Measurements from ENCODE around the gene NCR1. TPM values are rescaled to one million over a fixed set of nuclear protein-coding genes. Genes with fewer than 3 reads are reported as not detected.
"Not testable (repeated sequence)": the region's sequence is repeated elsewhere in the genome, so short reads cannot be mapped to it uniquely, and the experiment has no call there.

The NCR1 gene, protein sequence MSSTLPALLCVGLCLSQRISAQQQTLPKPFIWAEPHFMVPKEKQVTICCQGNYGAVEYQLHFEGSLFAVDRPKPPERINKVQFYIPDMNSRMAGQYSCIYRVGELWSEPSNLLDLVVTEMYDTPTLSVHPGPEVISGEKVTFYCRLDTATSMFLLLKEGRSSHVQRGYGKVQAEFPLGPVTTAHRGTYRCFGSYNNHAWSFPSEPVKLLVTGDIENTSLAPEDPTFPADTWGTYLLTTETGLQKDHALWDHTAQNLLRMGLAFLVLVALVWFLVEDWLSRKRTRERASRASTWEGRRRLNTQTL
- polyA plus RNA-seq (2013, experiment 1 of 2) = 4.1 TPM
- polyA plus RNA-seq (2013, experiment 2 of 2) = 3.6 TPM

DNA sequence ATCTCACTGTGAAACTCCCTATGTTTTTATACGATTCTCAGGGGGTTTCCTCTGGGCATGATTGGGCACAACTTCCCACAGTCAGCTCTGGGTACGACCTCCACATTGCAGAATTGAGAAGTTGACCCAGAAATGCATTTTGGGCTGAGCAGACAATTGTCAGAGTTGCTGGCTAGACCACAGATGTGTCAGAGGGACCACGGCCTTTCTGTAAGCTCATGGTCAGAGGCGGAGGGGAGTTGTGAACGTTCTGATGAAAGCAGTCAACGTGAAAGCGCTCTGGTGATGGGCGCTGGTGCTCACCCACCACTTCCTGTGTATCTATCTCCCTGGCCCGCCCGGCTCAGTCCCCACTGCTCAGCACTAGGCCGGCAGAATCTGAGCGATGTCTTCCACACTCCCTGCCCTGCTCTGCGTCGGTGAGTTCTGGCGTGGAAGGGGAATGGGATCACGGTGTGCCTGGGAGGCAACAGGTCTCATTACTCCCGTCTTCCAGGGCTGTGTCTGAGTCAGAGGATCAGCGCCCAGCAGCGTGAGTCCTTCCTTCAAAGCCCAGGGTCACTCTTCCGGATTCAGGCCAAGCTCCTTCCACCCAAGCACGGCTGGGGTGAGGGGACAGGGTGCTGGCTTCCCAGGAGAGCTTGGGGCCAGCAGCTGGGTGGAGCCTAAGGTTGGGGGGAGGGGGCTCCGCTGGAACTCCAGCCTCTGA is at the start of gene NCR1:
NCR1 (plus strand) TSS at position 346 of the 709 bp plus-strand sequence; CDS start at position 386, 40 bp downstream.
- no peak within 1 kb of the TSS for H3K4me3 ChIP-seq (ENCODE audit: low read length)
- no peak within 1 kb of the TSS for H3K4ac ChIP-seq (ENCODE audit: low read depth, low read length)
- H2AK5ac ChIP-seq (ENCODE audit: low read length) = no peak within 1 kb of the TSS
- H3K9ac ChIP-seq (ENCODE audit: low read length) = peak within 1 kb of the TSS; percentile 27
- no peaks in the 10 kb centered on the region for H3K79me2 ChIP-seq (ENCODE audit: control insufficient read depth, insufficient read depth, low read length)
- no peak within 1 kb of the TSS for H2BK15ac ChIP-seq (replicated peaks; ENCODE audit: low read depth)
- H3K27me3 ChIP-seq (ENCODE audit: insufficient read depth, low read length, poor library complexity) = no peaks in the 10 kb centered on the region
- peaks cover 4% of the 10 kb centered on the region for H3K4me1 ChIP-seq (ENCODE audit: control insufficient read depth, low read depth, low read length)
- peak within 1 kb of the TSS; percentile 60 for H3K56ac ChIP-seq (ENCODE audit: low read length)
- no peaks in the 10 kb centered on the region for H3K79me1 ChIP-seq (ENCODE audit: low read length)
- H3K4me2 ChIP-seq (ENCODE audit: low read length) = no peak within 1 kb of the TSS
- no peak within 1 kb of the TSS for H4K8ac ChIP-seq (ENCODE audit: low read depth, low read length)
- H3K18ac ChIP-seq (ENCODE audit: low read length) = peak within 1 kb of the TSS; percentile 36
- H4K5ac ChIP-seq (ENCODE audit: low read length) = no peak within 1 kb of the TSS
- H2BK120ac ChIP-seq (ENCODE audit: low read depth, low read length) = no peak within 1 kb of the TSS
- H3K23ac ChIP-seq (ENCODE audit: low read length) = peak within 1 kb of the TSS; percentile 68
- no peak for DNase-seq
- H3K27ac ChIP-seq (ENCODE audit: low read depth, low read length) = no peak within 1 kb of the TSS
- no peaks in the 10 kb centered on the region for H3K36me3 ChIP-seq (ENCODE audit: control insufficient read depth, insufficient read depth, low read length)
- WGBS (ENCODE audit: extremely low coverage, insufficient coverage, low lambda C conversion rate) = no CpG with 5 or more reads among the region's 22 CpGs
- no peak within 1 kb of the TSS for H2BK5ac ChIP-seq (ENCODE audit: low read length)

DNA sequence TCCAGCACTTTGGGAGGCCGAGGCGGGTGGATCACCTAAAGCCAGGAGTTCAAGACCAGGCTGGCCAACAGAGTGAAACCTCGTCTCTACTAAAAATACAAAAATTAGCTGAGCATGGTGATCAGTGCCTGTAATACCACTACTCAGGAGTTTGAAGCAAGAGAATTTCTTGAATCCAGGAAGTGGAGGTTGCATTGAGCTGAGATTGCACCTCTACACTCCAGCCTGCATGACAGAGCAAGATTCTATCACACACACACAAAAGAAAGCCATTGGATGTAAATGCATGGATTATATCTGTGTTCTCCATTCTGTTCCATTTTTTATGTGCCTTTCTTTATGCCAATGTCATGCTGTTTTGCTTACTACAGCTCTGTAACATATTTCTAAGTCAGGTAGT is 47.5 kb upstream of the NCR1 start:
- not testable (repeated sequence) for H3K79me1 ChIP-seq (ENCODE audit: low read length)

DNA sequence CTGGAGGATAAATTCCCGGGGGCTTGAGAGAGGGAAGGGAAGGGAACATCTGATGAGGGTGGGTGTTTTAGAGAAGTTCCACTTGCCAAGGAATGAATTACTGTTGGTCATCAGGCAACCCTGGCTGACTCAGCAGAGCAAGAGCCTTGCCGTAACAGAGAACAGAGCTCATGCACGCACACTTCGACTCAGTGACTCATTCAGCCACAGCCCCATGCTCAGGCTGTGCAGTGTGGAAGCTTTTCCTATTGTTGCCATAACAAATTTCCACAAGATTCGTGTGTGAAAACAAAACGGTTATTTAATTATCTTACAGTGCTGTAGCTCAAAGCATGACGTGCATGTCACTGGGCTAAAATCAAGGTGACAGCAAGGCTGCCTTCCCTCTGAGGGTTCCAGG is 46.5 kb upstream of the NCR1 start:
- not testable (repeated sequence) for H3K4me3 ChIP-seq (ENCODE audit: low read length); H2BK5ac ChIP-seq (ENCODE audit: low read length); H2AK5ac ChIP-seq (ENCODE audit: low read length); H3K79me1 ChIP-seq (ENCODE audit: low read length); H3K4me2 ChIP-seq (ENCODE audit: low read length); H3K27me3 ChIP-seq (ENCODE audit: insufficient read depth, low read length, poor library complexity); H2BK120ac ChIP-seq (ENCODE audit: low read depth, low read length); H3K4me1 ChIP-seq (ENCODE audit: control insufficient read depth, low read depth, low read length); H3K79me2 ChIP-seq (ENCODE audit: control insufficient read depth, insufficient read depth, low read length); DNase-seq; H3K27ac ChIP-seq (ENCODE audit: low read depth, low read length); H3K36me3 ChIP-seq (ENCODE audit: control insufficient read depth, insufficient read depth, low read length); H4K8ac ChIP-seq (ENCODE audit: low read depth, low read length); H2BK15ac ChIP-seq (replicated peaks; ENCODE audit: low read depth); H4K5ac ChIP-seq (ENCODE audit: low read length); H3K4ac ChIP-seq (ENCODE audit: low read depth, low read length); H3K9ac ChIP-seq (ENCODE audit: low read length); H3K23ac ChIP-seq (ENCODE audit: low read length); H3K56ac ChIP-seq (ENCODE audit: low read length); H3K18ac ChIP-seq (ENCODE audit: low read length)
- no CpG with 5 or more reads among the region's 7 CpGs for WGBS (ENCODE audit: extremely low coverage, insufficient coverage, low lambda C conversion rate)

More for the DNA sequence above, 47.5 kb upstream of the NCR1 start:
- not testable (repeated sequence) for H3K9ac ChIP-seq (ENCODE audit: low read length); H3K56ac ChIP-seq (ENCODE audit: low read length); H2AK5ac ChIP-seq (ENCODE audit: low read length); H3K36me3 ChIP-seq (ENCODE audit: control insufficient read depth, insufficient read depth, low read length); H3K27me3 ChIP-seq (ENCODE audit: insufficient read depth, low read length, poor library complexity); H3K23ac ChIP-seq (ENCODE audit: low read length); DNase-seq; H3K18ac ChIP-seq (ENCODE audit: low read length); H3K4ac ChIP-seq (ENCODE audit: low read depth, low read length); H2BK120ac ChIP-seq (ENCODE audit: low read depth, low read length); H4K8ac ChIP-seq (ENCODE audit: low read depth, low read length); H4K5ac ChIP-seq (ENCODE audit: low read length); H3K27ac ChIP-seq (ENCODE audit: low read depth, low read length); H3K79me2 ChIP-seq (ENCODE audit: control insufficient read depth, insufficient read depth, low read length); H2BK5ac ChIP-seq (ENCODE audit: low read length); H3K4me3 ChIP-seq (ENCODE audit: low read length); H2BK15ac ChIP-seq (replicated peaks; ENCODE audit: low read depth); H3K4me2 ChIP-seq (ENCODE audit: low read length); H3K4me1 ChIP-seq (ENCODE audit: control insufficient read depth, low read depth, low read length)
- WGBS (ENCODE audit: extremely low coverage, insufficient coverage, low lambda C conversion rate) = no CpG with 5 or more reads among the region's 3 CpGs

DNA sequence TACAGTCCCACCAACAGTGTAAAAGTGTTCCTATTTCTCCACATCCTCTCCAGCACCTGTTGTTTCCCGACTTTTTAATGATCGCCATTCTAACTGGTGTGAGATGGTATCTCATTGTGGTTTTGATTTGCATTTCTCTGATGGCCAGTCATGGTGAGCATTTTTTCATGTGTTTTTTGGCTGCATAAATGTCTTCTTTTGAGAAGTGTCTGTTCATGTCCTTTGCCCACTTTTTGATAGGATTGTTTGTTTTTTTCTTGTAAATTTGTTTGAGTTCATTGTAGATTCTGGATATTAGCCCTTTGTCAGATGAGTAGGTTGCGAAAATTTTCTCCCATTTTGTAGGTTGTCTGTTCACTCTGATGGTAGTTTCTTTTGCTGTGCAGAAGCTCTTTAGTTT is 42.5 kb upstream of the NCR1 start:
- not testable (repeated sequence) for H4K5ac ChIP-seq (ENCODE audit: low read length); H2BK5ac ChIP-seq (ENCODE audit: low read length); H3K56ac ChIP-seq (ENCODE audit: low read length); H3K4ac ChIP-seq (ENCODE audit: low read depth, low read length); H3K79me2 ChIP-seq (ENCODE audit: control insufficient read depth, insufficient read depth, low read length); H3K4me1 ChIP-seq (ENCODE audit: control insufficient read depth, low read depth, low read length); H2BK15ac ChIP-seq (replicated peaks; ENCODE audit: low read depth); DNase-seq; H3K18ac ChIP-seq (ENCODE audit: low read length); H4K8ac ChIP-seq (ENCODE audit: low read depth, low read length); H2AK5ac ChIP-seq (ENCODE audit: low read length); H3K4me3 ChIP-seq (ENCODE audit: low read length); H3K27me3 ChIP-seq (ENCODE audit: insufficient read depth, low read length, poor library complexity); H3K36me3 ChIP-seq (ENCODE audit: control insufficient read depth, insufficient read depth, low read length); H3K23ac ChIP-seq (ENCODE audit: low read length); H3K4me2 ChIP-seq (ENCODE audit: low read length); H2BK120ac ChIP-seq (ENCODE audit: low read depth, low read length); H3K79me1 ChIP-seq (ENCODE audit: low read length); H3K9ac ChIP-seq (ENCODE audit: low read length); H3K27ac ChIP-seq (ENCODE audit: low read depth, low read length)
- no CpG with 5 or more reads among the region's 3 CpGs for WGBS (ENCODE audit: extremely low coverage, insufficient coverage, low lambda C conversion rate)

DNA sequence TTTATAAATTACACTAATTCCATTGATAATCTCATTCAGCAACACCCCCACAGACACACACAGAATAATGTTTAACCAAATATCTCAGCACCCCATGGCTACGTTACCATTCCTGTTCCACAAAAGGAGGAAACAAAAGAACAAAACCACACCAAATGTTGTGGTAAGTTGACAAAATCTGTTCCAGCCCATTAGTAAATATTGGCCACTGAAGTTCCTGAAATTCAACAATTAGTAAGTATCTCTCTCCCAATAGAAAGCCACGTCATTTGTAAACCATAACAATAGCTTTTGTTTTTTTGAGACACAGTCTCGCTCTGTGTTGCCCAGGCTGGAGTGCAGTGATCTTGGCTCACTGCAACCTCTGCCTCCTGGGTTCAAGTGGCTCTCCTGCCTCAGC is 34.3 kb upstream of the NCR1 start:
- Histone ChIP-seq H3K4ac (ENCODE audit: low read depth, low read length) (no peak overlapping the region), H4K8ac (ENCODE audit: low read depth, low read length) (no peak overlapping the region)
- DNase-seq = no peak

More for the DNA sequence above, 34.3 kb upstream of the NCR1 start:
- no peaks in the 10 kb centered on the region for H3K79me1 ChIP-seq (ENCODE audit: low read length)
- H3K27me3 ChIP-seq (ENCODE audit: insufficient read depth, low read length, poor library complexity) = no peaks in the 10 kb centered on the region
- H3K27ac ChIP-seq (ENCODE audit: low read depth, low read length) = no peak overlapping the region
- no peak overlapping the region for H2BK15ac ChIP-seq (replicated peaks; ENCODE audit: low read depth)
- H3K4me2 ChIP-seq (ENCODE audit: low read length) = no peak overlapping the region
- no CpG with 5 or more reads among the region's 3 CpGs for WGBS (ENCODE audit: extremely low coverage, insufficient coverage, low lambda C conversion rate)
- no peak overlapping the region for H2AK5ac ChIP-seq (ENCODE audit: low read length)
- H3K56ac ChIP-seq (ENCODE audit: low read length) = no peak overlapping the region
- H3K4me1 ChIP-seq (ENCODE audit: control insufficient read depth, low read depth, low read length) = no peaks in the 10 kb centered on the region
- H2BK5ac ChIP-seq (ENCODE audit: low read length) = no peak overlapping the region
- H3K36me3 ChIP-seq (ENCODE audit: control insufficient read depth, insufficient read depth, low read length) = no peaks in the 10 kb centered on the region
- no peak overlapping the region for H4K5ac ChIP-seq (ENCODE audit: low read length)
- no peak overlapping the region for H3K23ac ChIP-seq (ENCODE audit: low read length)
- no peak overlapping the region for H3K9ac ChIP-seq (ENCODE audit: low read length)
- H2BK120ac ChIP-seq (ENCODE audit: low read depth, low read length) = no peak overlapping the region
- H3K79me2 ChIP-seq (ENCODE audit: control insufficient read depth, insufficient read depth, low read length) = no peaks in the 10 kb centered on the region
- no peak overlapping the region for H3K18ac ChIP-seq (ENCODE audit: low read length)
- no peak overlapping the region for H3K4me3 ChIP-seq (ENCODE audit: low read length)

All from mesendoderm (in vitro differentiated cells).